GM18511 (cell line): ENCODE measurements around the gene PROKR2.

Source experiments
- ATAC-seq: cut with Tn5 transposase; IDR thresholded peaks from one replicate; pipeline ENCODE4 v1.9.1; 2021; ENCODE audit warnings: mild to moderate bottlenecking, moderate library complexity; ENCODE audit not compliant: unreplicated experiment

The PROKR2 gene

DNA sequence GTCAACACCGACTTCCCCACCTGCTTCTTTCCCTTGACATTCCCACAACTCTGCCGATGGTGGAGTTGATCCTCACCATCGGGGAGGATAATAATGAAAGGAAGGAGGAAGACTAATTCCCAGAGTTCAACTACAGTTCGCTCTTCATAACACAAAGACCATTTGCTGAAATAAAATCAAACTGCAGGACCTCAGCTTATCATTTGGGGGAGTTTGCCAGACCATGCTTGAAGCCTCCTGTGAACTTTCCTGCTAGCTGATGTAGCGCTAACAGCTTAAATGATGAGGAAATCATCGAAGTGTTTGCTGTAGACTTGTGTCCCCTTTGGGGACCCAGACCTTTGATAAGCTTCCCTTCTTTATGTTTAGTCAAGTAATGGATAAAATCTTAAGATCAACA lies 26.2 kb downstream of the PROKR2 start:
- ATAC-seq: no peak

DNA sequence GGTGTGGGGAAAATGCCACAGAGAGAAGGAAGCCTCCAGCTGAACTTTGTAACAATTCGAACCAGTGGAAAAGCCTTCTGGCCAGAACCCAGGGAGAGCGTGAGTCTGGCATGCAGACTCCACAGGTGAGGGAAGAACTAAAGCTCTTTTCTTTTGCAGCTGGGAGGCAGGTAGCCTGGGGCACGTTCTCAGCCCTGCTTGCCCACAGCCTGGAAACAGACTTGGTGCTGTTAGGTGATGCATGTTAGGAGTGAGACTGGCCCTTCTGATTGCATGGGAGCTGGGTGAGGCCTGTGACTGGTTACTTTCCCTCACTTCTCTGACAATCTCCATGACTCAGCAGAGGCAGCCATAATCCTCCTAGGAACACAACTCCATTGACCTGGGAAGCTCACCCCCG lies 34.2 kb downstream of the PROKR2 start:
- no peak for ATAC-seq

DNA sequence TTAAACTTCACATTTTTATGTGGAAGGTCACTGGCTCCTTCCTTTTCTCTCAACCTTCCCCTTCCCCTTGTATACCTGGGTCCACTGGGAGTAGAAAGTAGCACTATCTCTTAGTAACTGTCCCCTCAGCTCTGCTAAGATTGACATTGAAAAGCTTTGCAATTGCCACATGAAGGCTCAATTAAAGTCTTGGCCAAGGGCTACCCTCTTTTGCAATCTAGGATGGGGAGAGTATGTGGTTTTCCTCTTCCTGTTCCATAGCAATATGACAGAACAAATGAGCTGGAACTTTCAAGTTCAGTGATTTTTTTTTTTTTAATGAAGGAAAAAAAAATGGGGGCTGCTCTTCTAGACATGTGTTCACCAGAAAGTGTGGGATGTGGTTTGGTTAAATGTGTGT lies 37.1 kb downstream of the PROKR2 start:
- no peak for ATAC-seq

DNA sequence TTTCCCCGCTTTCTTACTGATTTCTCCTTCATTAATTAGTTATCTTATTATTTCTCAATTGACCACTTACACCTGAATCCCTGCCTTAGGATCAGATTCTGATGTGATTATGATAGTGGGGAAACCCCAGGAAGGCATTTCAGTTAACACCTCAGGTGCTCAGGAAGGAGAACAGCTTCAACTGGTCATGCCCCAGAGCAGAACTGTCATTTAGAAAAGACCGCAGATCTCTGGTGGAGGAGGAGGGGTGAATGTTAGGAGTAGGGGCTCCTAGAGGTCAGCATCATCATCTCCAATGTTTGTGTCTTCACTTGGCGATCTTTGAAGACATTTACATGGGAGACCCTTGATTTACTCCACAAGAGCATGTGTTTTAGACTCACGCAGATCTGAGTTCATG lies 44.5 kb downstream of the PROKR2 start:
- ATAC-seq: no peak

DNA sequence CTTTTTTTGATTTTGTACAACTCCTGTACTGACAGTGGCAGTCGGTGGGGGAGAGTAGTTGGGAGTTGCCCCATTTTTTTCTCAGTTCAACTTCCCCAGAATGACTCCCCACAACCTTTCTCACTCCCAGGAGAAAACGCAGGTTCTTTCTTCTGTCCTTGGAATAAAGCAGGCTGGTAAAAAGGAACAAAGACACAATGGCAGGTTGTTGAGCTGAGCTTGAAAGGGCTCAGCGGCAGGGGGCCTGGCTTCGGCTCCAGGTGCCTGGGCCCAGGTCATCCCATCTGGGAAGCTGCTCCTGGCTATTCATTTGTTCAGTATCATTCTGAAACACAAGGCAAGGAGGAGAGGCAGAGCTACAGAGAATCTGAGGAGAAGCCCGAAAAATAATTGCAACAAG lies 46.2 kb downstream of the PROKR2 start:
- ATAC-seq: no peak

DNA sequence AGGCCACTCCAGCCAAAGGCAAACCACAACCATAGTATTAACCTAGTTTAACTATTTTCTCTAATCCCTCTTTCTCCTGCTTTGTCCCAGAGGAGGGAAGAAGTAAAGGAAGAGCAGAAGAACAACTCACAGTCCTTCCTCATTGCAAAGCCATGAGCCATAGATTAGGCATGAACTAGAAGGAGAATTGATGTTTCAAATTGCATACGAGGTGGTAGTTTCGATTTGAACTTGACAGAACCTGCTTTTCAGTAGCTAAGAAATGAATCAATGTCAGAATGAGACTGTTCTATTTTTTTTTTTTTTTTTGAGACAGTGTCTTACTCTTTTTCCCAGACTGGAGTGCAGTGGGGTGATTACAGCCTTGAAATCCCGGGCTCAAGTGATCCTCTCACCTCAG lies 48.3 kb downstream of the PROKR2 start:
- no peak for ATAC-seq

DNA sequence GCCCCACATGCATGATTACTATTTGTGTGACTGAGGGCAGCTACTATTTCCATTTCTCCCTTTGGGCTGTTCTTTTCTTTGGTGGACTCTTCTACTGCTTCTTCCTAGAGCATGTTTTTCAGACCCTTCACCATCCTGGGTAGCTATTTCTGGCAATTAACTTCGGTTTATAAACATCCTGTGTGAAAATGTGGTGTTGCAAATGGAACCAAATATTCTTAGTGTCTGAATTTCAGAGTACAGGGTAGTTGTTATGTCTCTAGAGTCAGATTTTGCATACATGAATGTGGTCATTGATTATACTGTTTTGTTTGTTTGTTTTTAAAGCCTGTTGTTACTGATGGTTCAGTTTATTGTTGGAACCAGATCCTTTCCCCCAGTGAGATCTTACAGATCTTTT lies 49.7 kb downstream of the PROKR2 start:
- no peak for ATAC-seq
